ENCODE data around the gene FAM83B. TPM values are rescaled to one million over a fixed set of nuclear protein-coding genes. Genes with fewer than 3 reads are reported as not detected.

Gene FAM83B
- total RNA-seq, 2 experiments from 2014 or later = not detected

GRCh38 chr6:54981647-54982046, 135.1 kb downstream of the FAM83B start:
- H3K9me3 Mint-ChIP-seq = peaks cover 15% of the 10 kb centered on the region
- POLR2A ChIA-PET = no interaction called here
- H3K27ac Mint-ChIP-seq = no peak overlapping the region
- no peaks in the 10 kb centered on the region for H3K27me3 Mint-ChIP-seq
- H3K4me1 Mint-ChIP-seq = no peaks in the 10 kb centered on the region
- H3K36me3 Mint-ChIP-seq = no peaks in the 10 kb centered on the region
- DNase-seq (no peak), ATAC-seq (ENCODE audit: low read depth) (no peak)
- no peak overlapping the region for H3K4me3 Mint-ChIP-seq

DNA sequence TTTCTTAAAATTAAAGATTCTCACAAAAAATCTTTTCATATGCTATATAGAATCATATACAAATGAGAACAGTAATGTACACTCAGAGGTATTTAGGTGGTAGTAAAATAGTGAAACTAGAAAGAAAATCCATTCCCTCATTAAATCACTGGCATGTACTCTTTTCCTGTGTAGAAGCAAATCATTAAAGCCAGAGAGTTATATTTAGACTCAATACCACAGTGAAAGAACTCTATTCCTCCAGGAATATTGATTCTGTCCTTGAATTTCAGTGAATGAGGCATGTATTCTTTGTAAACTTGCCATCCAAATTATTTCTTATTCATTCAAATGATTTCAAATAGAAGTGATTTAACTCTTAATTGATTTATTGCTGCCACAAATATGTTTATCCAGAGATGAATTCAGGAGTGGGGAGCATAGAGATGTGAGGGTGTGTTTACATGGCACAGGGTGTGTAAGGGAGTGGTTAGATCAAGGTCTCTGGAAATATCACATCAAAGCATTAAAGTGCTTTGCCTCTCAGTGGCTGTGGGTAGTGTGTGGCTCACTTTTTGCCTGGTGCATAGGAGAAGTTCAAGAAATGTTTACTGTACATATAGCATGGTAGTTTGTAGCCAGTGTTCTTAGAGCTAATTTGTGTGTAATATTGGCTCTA, 141.2 kb downstream of the FAM83B start:
- Mint-ChIP-seq H3K4me1 (no peaks in the 10 kb centered on the region), H3K36me3 (no peaks in the 10 kb centered on the region), H3K9me3 (peaks cover 12% of the 10 kb centered on the region), H3K4me3 (no peak overlapping the region), H3K27ac (no peak overlapping the region), H3K27me3 (no peaks in the 10 kb centered on the region)
- DNase-seq (no peak), ATAC-seq (ENCODE audit: low read depth) (no peak)
- POLR2A ChIA-PET = no interaction called here

- no peaks in the 10 kb centered on the region for H3K4me1 Mint-ChIP-seq
- ATAC-seq (ENCODE audit: low read depth) (no peak), DNase-seq (no peak)
- H3K27ac Mint-ChIP-seq = no peak overlapping the region
- H3K9me3 Mint-ChIP-seq = peaks cover 12% of the 10 kb centered on the region
- POLR2A ChIA-PET = no interaction called here
- no peak overlapping the region for H3K4me3 Mint-ChIP-seq
- H3K27me3 Mint-ChIP-seq = no peaks in the 10 kb centered on the region
- no peaks in the 10 kb centered on the region for H3K36me3 Mint-ChIP-seq
Measured at GRCh38 chr6:54988576-54988975, 142.0 kb downstream of the FAM83B start.

- H3K36me3 Mint-ChIP-seq = no peaks in the 10 kb centered on the region
- H3K4me3 Mint-ChIP-seq = no peak overlapping the region
- ATAC-seq (ENCODE audit: low read depth) (no peak), DNase-seq (no peak)
- H3K27ac Mint-ChIP-seq = no peak overlapping the region
- no peaks in the 10 kb centered on the region for H3K4me1 Mint-ChIP-seq
- peaks cover 11% of the 10 kb centered on the region for H3K9me3 Mint-ChIP-seq
- POLR2A ChIA-PET = no interaction called here
- H3K27me3 Mint-ChIP-seq = no peaks in the 10 kb centered on the region
Measured at GRCh38 chr6:54990001-54990400, 143.4 kb downstream of the FAM83B start.

Data from activated naive CD8-positive, alpha-beta T cell treated with anti-CD3 and anti-CD28 coated beads, Interleukin-2, amount 10 ng/mL, durations not matched to agents 7 days and 5 days (primary cell).